M059J (cell line): ENCODE data around the gene TCL1A. TPM values are rescaled to one million over a fixed set of nuclear protein-coding genes. Genes with fewer than 3 reads are reported as not detected.

Experiments
- DNase-seq: peaks from one replicate; pipeline ENCODE4 v3.0.0-alpha.2; 2012; ENCODE audit warnings: low read depth
- total RNA-seq: library from RNA; depleted of rRNA; stranded (reverse); fragments of >200 nt; shearing (Covaris generic); gene quantifications from 2 replicates; pipeline ENCODE4 v1.2.3, GENCODE V29; 2014

Gene TCL1A
- total RNA-seq, 1 experiment from 2014 or later: not detected

GRCh38 chr14:95705518-95705917 is 8.4 kb downstream of the TCL1A start:
- DNase-seq: no peak

- DNase-seq: no peak
Observed at GRCh38 chr14:95703805-95704204, 10.1 kb downstream of the TCL1A start.

GRCh38 chr14:95703341-95703740 is 10.6 kb downstream of the TCL1A start:
- DNase-seq: no peak

- no peak for DNase-seq
Observed at GRCh38 chr14:95701846-95702221, 12.1 kb downstream of the TCL1A start.

GRCh38 chr14:95700221-95700976 is 13.5 kb downstream of the TCL1A start:
- no peak for DNase-seq

GRCh38 chr14:95699412-95699811 is 14.5 kb downstream of the TCL1A start:
- DNase-seq: no peak

GRCh38 chr14:95698287-95698686 is 15.6 kb downstream of the TCL1A start:
- no peak for DNase-seq

- DNase-seq: no peak
Observed at GRCh38 chr14:95697764-95698163, 16.2 kb downstream of the TCL1A start.

GRCh38 chr14:95696741-95697140 is 17.2 kb downstream of the TCL1A start:
- peak; percentile 4 for DNase-seq

- DNase-seq: no peak
Observed at GRCh38 chr14:95695913-95696312, 18.0 kb downstream of the TCL1A start.

- DNase-seq: no peak
Observed at GRCh38 chr14:95695051-95695450, 18.9 kb downstream of the TCL1A start.

GRCh38 chr14:95692109-95692508 is 21.8 kb downstream of the TCL1A start:
- DNase-seq: no peak

GRCh38 chr14:95691591-95691990 is 22.3 kb downstream of the TCL1A start:
- DNase-seq: no peak

GRCh38 chr14:95690815-95691214 is 23.1 kb downstream of the TCL1A start:
- DNase-seq: no peak

GRCh38 chr14:95689441-95689840 is 24.5 kb downstream of the TCL1A start:
- DNase-seq: no peak

GRCh38 chr14:95686935-95687334 is 27.0 kb downstream of the TCL1A start:
- no peak for DNase-seq

GRCh38 chr14:95685978-95686922 is 27.7 kb downstream of the TCL1A start, which contains the start of gene TCL1B:
Gene TCL1B, plus strand, starts transcription at chr14:95686426. Its CDS starts 42 bp downstream, at chr14:95686468.
- no peak for DNase-seq

GRCh38 chr14:95683793-95684192 is 30.1 kb downstream of the TCL1A start:
- DNase-seq: no peak

- DNase-seq: no peak
Observed at GRCh38 chr14:95681153-95681552, 32.8 kb downstream of the TCL1A start.

- DNase-seq: no peak
Observed at GRCh38 chr14:95679998-95680735, 33.8 kb downstream of the TCL1A start.

GRCh38 chr14:95679148-95679815 is 34.6 kb downstream of the TCL1A start:
- DNase-seq: no peak
